Endothelial cell of umbilical vein (primary cell): ENCODE data around the gene TMEFF1. TPM values are rescaled to one million over a fixed set of nuclear protein-coding genes. Genes with fewer than 3 reads are reported as not detected.

ENCODE experiments used
- BruUV-seq: library from RNA; stranded (reverse); fragments of 400-500 nt; replicated peaks from 2 replicates; lab custom pipeline; 2021; lab: Mats Ljungman, UMichigan
- CTCF ChIA-PET: fragments of 300-600, 350-600 bp; sonication (Branson Sonifier 250); formaldehyde crosslinking; loops from one replicate; lab custom pipeline; 2021; ENCODE audit warnings: antibody characterized with exemption, inconsistent platforms; lab: Charles Lee
- POLR2A ChIA-PET: fragments of 300-600, 350-600 bp; sonication (Branson Sonifier 250); formaldehyde crosslinking; loops from one replicate; lab custom pipeline; 2021; ENCODE audit warnings: antibody characterized with exemption, inconsistent platforms; lab: Charles Lee
- DNase-seq: peaks from one replicate; pipeline ENCODE4 v3.0.0-alpha.2; 2011; ENCODE audit warnings: low read depth, low spot score
- FAIRE-seq: peaks from 2 replicates; lab custom pipeline; 2011; peaks lifted over from hg19 to GRCh38; lab: Jason Lieb, UNC
- H2AFZ ChIP-seq: 2 replicates; pipeline ENCODE4 v1.6.0; 2012; ENCODE audit warnings: low read depth, low read length, control low read depth, inconsistent platforms
- H3K27ac ChIP-seq: 2 replicates; pipeline ENCODE4 v1.5.1; 2011; ENCODE audit warnings: low read depth, mild to moderate bottlenecking, control low read depth, low read length, moderate library complexity; ENCODE audit not compliant: insufficient read depth
- H3K27me3 ChIP-seq, 2 experiments: 2 replicates each; pipeline versions ENCODE4 v1.6.0 to v1.6.1; 2011; ENCODE audit warnings: low read length in 2 of 2, mixed read lengths in 1 of 2; ENCODE audit not compliant: control insufficient read depth in 2 of 2, insufficient read depth in 2 of 2
- H3K36me3 ChIP-seq, 2 experiments: 2 replicates in 1 of 2; 3 replicates in 1 of 2; pipeline ENCODE4 v1.5.1; 2011; ENCODE audit warnings: low read length in 2 of 2, mild to moderate bottlenecking in 1 of 2, moderate library complexity in 1 of 2; ENCODE audit not compliant: control insufficient read depth in 2 of 2, insufficient read depth in 2 of 2; ENCODE audit errors: extremely low read depth in 1 of 2
- H3K4me1 ChIP-seq: 3 replicates; pipeline ENCODE4 v1.5.1; 2011; ENCODE audit warnings: mild to moderate bottlenecking, low read length; ENCODE audit not compliant: control insufficient read depth, insufficient read depth; ENCODE audit errors: extremely low read depth
- H3K4me2 ChIP-seq: 2 replicates; pipeline ENCODE4 v1.6.1; 2011; ENCODE audit warnings: low read length, control low read depth, mixed read lengths; ENCODE audit not compliant: insufficient read depth
- H3K4me3 ChIP-seq, 3 experiments: fragments of 200-600 bp in 1 of 3; sonication (generic), shearing (Covaris generic) in 1 of 3; replicated peaks in 1 of 3; 2 replicates each; pipeline ENCODE4 v1.5.1; 2011 to 2016; ENCODE audit warnings: control low read depth in 3 of 3, low read length in 3 of 3, mild to moderate bottlenecking in 2 of 3, inconsistent platforms in 1 of 3, low read depth in 1 of 3, moderate library complexity in 1 of 3; ENCODE audit not compliant: insufficient read depth in 1 of 3
- H3K79me2 ChIP-seq: 2 replicates; pipeline ENCODE4 v1.6.0; 2012; ENCODE audit warnings: low read length, inconsistent platforms; ENCODE audit not compliant: control insufficient read depth, insufficient read depth
- H3K9ac ChIP-seq: replicated peaks from 2 replicates; pipeline ENCODE3; 2011; ENCODE audit warnings: low read length, control low read depth; ENCODE audit not compliant: insufficient read depth; ENCODE audit errors: extremely low read depth
- H3K9me1 ChIP-seq: replicated peaks from 3 replicates; pipeline ENCODE4 v1.6.0; 2011; ENCODE audit warnings: mild to moderate bottlenecking, low read length; ENCODE audit not compliant: control insufficient read depth, insufficient read depth; ENCODE audit errors: extremely low read depth
- H3K9me3 ChIP-seq: replicated peaks from 2 replicates; pipeline ENCODE4 v1.5.1; 2012; ENCODE audit warnings: low read length, inconsistent platforms; ENCODE audit not compliant: control insufficient read depth, insufficient read depth
- H4K20me1 ChIP-seq: replicated peaks from 2 replicates; pipeline ENCODE3; 2011; ENCODE audit warnings: mild to moderate bottlenecking, low read length; ENCODE audit not compliant: control insufficient read depth, insufficient read depth; ENCODE audit errors: extremely low read depth
- EZH2 ChIP-seq: IDR thresholded peaks from 2 replicates; pipeline ENCODE4 v1.6.1; 2012; ENCODE audit warnings: borderline replicate concordance, low read depth, mild to moderate bottlenecking, moderate library complexity, low read length, inconsistent platforms; ENCODE audit not compliant: severe bottlenecking
- FOS ChIP-seq: IDR thresholded peaks from 2 replicates; pipeline ENCODE4 v1.6.1; 2011; ENCODE audit warnings: mild to moderate bottlenecking, low read length, moderate library complexity, borderline replicate concordance; ENCODE audit not compliant: insufficient read depth
- GATA2 ChIP-seq: IDR thresholded peaks from 2 replicates; pipeline ENCODE4 v1.7.0; 2011; ENCODE audit warnings: low read depth, mild to moderate bottlenecking, moderate library complexity, mixed read lengths, low read length; ENCODE audit not compliant: insufficient read length, insufficient read depth
- JUN ChIP-seq: IDR thresholded peaks from 2 replicates; pipeline ENCODE4 v1.6.1; 2011; ENCODE audit warnings: borderline replicate concordance, low read depth; ENCODE audit not compliant: insufficient read length, insufficient read depth
- MAX ChIP-seq: IDR thresholded peaks from 2 replicates; pipeline ENCODE4 v1.6.1; 2011; ENCODE audit not compliant: insufficient read depth, insufficient read length
- MYC ChIP-seq: IDR thresholded peaks from one replicate; pipeline ENCODE4 v1.6.1; 2011; ENCODE audit warnings: mild to moderate bottlenecking, low read depth, low read length
- POLR2A ChIP-seq: IDR thresholded peaks from 2 replicates; pipeline ENCODE4 v1.6.1; 2012; ENCODE audit warnings: low read depth, mild to moderate bottlenecking, control low read depth, low read length
- POLR2AphosphoS5 ChIP-seq: IDR thresholded peaks from 2 replicates; pipeline ENCODE4 v1.6.1; 2012; ENCODE audit warnings: low read depth, mild to moderate bottlenecking, control low read depth, low read length, moderate library complexity; ENCODE audit not compliant: insufficient read depth
- dilution Hi-C: fragments of 300-500 bp; cut with MboI; formaldehyde crosslinking; loops from one replicate; pipeline ENCODE4 v1.15.0; 2019; ENCODE audit warnings: low sequenced_read_pairs; ENCODE audit not compliant: extremely low pct_ligation_motif_present
- intact Hi-C: fragments of 100-400 bp; cut with micrococcal nuclease; formaldehyde crosslinking; loops from one replicate; pipeline ENCODE4 v1.10.0; 2022
- polyA plus RNA-seq, 4 experiments: library from polyadenylated mRNA; depleted of rRNA in 3 of 4; stranded (reverse) in 3 of 4; unstranded in 1 of 4; fragments of >200 nt; gene quantifications; 2 replicates each; pipeline versions ENCODE4 v1.2.1 to v1.2.3, GENCODE V29; 2011 to 2012; ENCODE audit warnings: missing spikeins in 1 of 4
- total RNA-seq: library from RNA; stranded (reverse); gene quantifications from 2 replicates; pipeline ENCODE4 v1.2.3, GENCODE V29; 2021
- TF ChIP-seq, protein P1 (sequence below), 2 donors: IDR thresholded peaks; 1 replicate in 1 of 2; 2 replicates in 1 of 2; pipeline ENCODE4 v1.5.1; 2011; ENCODE audit warnings: low read length in 2 of 2, mild to moderate bottlenecking in 2 of 2, moderate library complexity in 2 of 2, control low read depth in 1 of 2, inconsistent platforms in 1 of 2, low read depth in 1 of 2; ENCODE audit not compliant: insufficient read depth in 1 of 2; ENCODE audit errors: extremely low read depth in 1 of 2

The TMEFF1 gene
- total and polyA plus RNA-seq, 2 donors (not counting 3 experiments of a cell fraction or from before 2014, with no cell fraction given), result 3.0 to 14.6 TPM

DNA sequence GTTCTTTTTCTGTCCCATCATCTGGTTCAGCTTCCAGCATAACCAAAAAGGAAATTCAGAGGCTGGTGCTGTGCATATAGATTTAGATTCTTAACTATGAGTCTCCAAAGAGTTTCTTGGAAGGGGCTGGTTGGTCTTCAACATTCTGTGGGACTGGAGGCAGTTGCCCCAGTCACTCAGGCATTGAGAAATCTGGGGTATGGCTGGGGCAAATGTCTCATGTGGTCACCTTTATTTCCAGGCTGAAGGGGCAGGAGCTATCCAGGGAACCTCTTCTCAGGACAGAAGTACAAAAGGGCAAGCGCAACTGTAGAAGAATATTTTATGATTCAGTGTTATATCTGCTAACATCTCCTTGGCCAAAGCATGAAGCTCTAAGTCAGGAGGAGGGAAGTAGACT is 15.4 kb upstream of the TMEFF1 start:
- H3K36me3 ChIP-seq, result peaks cover 3 to 6% of the 10 kb centered on the region in 2 experiments
- H3K27ac ChIP-seq, result no peak overlapping the region
- H3K79me2 ChIP-seq, result no peaks in the 10 kb centered on the region
- dilution Hi-C loops (no loop called here), intact Hi-C loops (no loop called here)
- H3K9ac ChIP-seq, result no peak overlapping the region
- DNase-seq, result no peak
- POLR2A ChIA-PET, result no interaction called here
- no peak overlapping the region for H3K4me2 ChIP-seq
- H3K27me3 ChIP-seq, result no peaks in the 10 kb centered on the region
- H4K20me1 ChIP-seq, result no peaks in the 10 kb centered on the region
- CTCF ChIA-PET, result no interaction called here
- no peaks in the 10 kb centered on the region for H3K4me1 ChIP-seq
- H3K4me3 ChIP-seq, result no peak overlapping the region
- H3K9me3 ChIP-seq, result no peaks in the 10 kb centered on the region
- FAIRE-seq, result no peak
- no peak overlapping the region for H2AFZ ChIP-seq
- no peak for TF ChIP-seq EZH2
- no peak for TF ChIP-seq GATA2
- no peak for TF ChIP-seq POLR2A
- TF ChIP-seq, protein P1, sequence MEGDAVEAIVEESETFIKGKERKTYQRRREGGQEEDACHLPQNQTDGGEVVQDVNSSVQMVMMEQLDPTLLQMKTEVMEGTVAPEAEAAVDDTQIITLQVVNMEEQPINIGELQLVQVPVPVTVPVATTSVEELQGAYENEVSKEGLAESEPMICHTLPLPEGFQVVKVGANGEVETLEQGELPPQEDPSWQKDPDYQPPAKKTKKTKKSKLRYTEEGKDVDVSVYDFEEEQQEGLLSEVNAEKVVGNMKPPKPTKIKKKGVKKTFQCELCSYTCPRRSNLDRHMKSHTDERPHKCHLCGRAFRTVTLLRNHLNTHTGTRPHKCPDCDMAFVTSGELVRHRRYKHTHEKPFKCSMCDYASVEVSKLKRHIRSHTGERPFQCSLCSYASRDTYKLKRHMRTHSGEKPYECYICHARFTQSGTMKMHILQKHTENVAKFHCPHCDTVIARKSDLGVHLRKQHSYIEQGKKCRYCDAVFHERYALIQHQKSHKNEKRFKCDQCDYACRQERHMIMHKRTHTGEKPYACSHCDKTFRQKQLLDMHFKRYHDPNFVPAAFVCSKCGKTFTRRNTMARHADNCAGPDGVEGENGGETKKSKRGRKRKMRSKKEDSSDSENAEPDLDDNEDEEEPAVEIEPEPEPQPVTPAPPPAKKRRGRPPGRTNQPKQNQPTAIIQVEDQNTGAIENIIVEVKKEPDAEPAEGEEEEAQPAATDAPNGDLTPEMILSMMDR (IDR thresholded peaks at IDR 0.05; ENCODE audit: extremely low read depth in 1 of 2, insufficient read depth in 1 of 2, low read depth in 1 of 2, low read length in 2 of 2), result no peak
- no peaks in the 10 kb centered on the region for H3K9me1 ChIP-seq
- no TSS peak for BruUV-seq

DNA sequence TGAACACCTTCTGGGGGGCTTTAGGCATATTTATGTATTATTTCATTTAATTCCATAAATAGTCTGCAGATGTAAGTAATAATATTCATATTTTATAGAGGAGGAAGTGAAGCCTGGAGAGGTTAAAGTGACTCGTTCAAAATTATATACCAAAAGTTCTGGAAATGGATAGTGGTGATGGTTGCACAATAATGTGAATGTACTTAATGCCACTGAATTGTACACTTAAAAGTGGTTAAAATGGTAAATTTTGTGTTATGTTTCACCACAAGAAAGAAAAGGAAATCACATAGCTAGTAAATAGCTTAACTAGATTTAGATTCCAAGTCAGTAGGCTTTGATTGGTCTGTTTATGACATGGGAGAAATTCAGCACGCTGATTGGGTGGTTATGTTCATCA is 13.0 kb upstream of the TMEFF1 start:
- Histone ChIP-seq H3K27ac (no peak overlapping the region), H4K20me1 (no peaks in the 10 kb centered on the region), H3K27me3 (no peaks in the 10 kb centered on the region), H3K9ac (no peak overlapping the region), H3K4me1 (no peaks in the 10 kb centered on the region), H3K9me3 (no peaks in the 10 kb centered on the region), H3K9me1 (no peaks in the 10 kb centered on the region), H2AFZ (no peak overlapping the region), H3K36me3 (no peaks in the 10 kb centered on the region), H3K4me3 (no peak overlapping the region), H3K79me2 (no peaks in the 10 kb centered on the region), H3K4me2 (no peak overlapping the region)
- FAIRE-seq (no peak), DNase-seq (no peak)
- POLR2A ChIA-PET, result interaction anchor here (0.6 kb wide), 2 partner anchors 33 to 48 kb away, joined by 3 read pairs; no protein-coding TSS in a partner anchor
- CTCF ChIA-PET, result interaction anchor here (0.8 to 2.0 kb wide), 6 partner anchors 9 to 135 kb away, joined by 3 to 5 read pairs (median 4); no protein-coding TSS in a partner anchor
- dilution Hi-C loops (no loop called here), intact Hi-C loops (no loop called here)
- BruUV-seq, result no TSS peak
- TF ChIP-seq MYC (no peak), MAX (no peak), POLR2AphosphoS5 (no peak), GATA2 (no peak), FOS (no peak), EZH2 (no peak), JUN (no peak), POLR2A (no peak)
- TF ChIP-seq, protein P1 (IDR thresholded peaks at IDR 0.05; ENCODE audit: extremely low read depth in 1 of 2, insufficient read depth in 1 of 2, low read depth in 1 of 2, low read length in 2 of 2), result no peak
